H1 (cell line): ENCODE results near the gene CUL1. TPM values are rescaled to one million over a fixed set of nuclear protein-coding genes. Genes with fewer than 3 reads are reported as not detected.

ENCODE experiments used
- TAF1 ChIP-seq: IDR thresholded peaks from 2 replicates; pipeline ENCODE4 v1.6.1; 2011; ENCODE audit warnings: mild to moderate bottlenecking, low read depth, low read length
- polyA plus RNA-seq, 7 experiments: library from polyadenylated mRNA; depleted of rRNA in 3 of 7; stranded (reverse) in 5 of 7; unstranded in 2 of 7; fragments of >200 nt in 5 of 7; fragments of 200-250 nt in 2 of 7; gene quantifications; 1 replicate in 5 of 7; 2 replicates in 1 of 7; 4 replicates in 1 of 7; pipeline versions ENCODE4 v1.2.1 to v1.2.3, GENCODE V29; 2011 to 2013; ENCODE audit warnings: missing spikeins in 2 of 7, mixed read lengths in 2 of 7
- total RNA-seq: library from RNA; stranded (reverse); fragmentation: NEBNext Ultra II Directional; extraction: Animal tissue kit (Norgen Biotek cat#: 25700); gene quantifications from 2 replicates; pipeline ENCODE4 v1.2.1, GENCODE V29; 2021
- TF ChIP-seq, protein P1 (sequence below): fragments of 300-600 bp; sonication (generic); IDR thresholded peaks from 2 replicates; pipeline ENCODE4 v1.7.1; 2012; ENCODE audit warnings: low read length, moderate library complexity, mild to moderate bottlenecking, inconsistent platforms; ENCODE audit not compliant: insufficient replicate concordance

Gene CUL1
- total and polyA plus RNA-seq, 2 of the 8 experiments (the other 6 are each of a cell fraction or from before 2014, with no cell fraction given) = 33.0 to 77.3 TPM

DNA sequence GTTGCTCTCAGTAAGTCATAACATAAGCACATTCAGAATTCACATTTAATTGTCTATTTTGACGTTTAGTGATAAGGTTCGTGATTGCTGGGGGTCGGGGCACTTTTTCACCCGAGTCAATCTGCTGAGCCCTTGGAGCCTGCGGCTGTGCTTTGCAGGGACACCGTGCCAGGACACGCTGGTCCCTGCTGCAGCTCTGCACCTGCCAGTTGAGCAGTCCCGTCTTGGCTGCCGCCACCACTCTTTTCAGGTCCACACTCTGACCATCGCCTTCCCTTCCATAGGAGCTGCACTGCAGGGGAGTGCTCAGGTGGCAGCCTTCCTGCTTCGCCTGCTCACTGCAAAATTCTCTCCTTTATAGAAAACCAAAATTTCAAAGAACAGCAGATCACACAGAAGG is 36.4 kb downstream of the CUL1 start (continued):
- TF ChIP-seq, protein P1, sequence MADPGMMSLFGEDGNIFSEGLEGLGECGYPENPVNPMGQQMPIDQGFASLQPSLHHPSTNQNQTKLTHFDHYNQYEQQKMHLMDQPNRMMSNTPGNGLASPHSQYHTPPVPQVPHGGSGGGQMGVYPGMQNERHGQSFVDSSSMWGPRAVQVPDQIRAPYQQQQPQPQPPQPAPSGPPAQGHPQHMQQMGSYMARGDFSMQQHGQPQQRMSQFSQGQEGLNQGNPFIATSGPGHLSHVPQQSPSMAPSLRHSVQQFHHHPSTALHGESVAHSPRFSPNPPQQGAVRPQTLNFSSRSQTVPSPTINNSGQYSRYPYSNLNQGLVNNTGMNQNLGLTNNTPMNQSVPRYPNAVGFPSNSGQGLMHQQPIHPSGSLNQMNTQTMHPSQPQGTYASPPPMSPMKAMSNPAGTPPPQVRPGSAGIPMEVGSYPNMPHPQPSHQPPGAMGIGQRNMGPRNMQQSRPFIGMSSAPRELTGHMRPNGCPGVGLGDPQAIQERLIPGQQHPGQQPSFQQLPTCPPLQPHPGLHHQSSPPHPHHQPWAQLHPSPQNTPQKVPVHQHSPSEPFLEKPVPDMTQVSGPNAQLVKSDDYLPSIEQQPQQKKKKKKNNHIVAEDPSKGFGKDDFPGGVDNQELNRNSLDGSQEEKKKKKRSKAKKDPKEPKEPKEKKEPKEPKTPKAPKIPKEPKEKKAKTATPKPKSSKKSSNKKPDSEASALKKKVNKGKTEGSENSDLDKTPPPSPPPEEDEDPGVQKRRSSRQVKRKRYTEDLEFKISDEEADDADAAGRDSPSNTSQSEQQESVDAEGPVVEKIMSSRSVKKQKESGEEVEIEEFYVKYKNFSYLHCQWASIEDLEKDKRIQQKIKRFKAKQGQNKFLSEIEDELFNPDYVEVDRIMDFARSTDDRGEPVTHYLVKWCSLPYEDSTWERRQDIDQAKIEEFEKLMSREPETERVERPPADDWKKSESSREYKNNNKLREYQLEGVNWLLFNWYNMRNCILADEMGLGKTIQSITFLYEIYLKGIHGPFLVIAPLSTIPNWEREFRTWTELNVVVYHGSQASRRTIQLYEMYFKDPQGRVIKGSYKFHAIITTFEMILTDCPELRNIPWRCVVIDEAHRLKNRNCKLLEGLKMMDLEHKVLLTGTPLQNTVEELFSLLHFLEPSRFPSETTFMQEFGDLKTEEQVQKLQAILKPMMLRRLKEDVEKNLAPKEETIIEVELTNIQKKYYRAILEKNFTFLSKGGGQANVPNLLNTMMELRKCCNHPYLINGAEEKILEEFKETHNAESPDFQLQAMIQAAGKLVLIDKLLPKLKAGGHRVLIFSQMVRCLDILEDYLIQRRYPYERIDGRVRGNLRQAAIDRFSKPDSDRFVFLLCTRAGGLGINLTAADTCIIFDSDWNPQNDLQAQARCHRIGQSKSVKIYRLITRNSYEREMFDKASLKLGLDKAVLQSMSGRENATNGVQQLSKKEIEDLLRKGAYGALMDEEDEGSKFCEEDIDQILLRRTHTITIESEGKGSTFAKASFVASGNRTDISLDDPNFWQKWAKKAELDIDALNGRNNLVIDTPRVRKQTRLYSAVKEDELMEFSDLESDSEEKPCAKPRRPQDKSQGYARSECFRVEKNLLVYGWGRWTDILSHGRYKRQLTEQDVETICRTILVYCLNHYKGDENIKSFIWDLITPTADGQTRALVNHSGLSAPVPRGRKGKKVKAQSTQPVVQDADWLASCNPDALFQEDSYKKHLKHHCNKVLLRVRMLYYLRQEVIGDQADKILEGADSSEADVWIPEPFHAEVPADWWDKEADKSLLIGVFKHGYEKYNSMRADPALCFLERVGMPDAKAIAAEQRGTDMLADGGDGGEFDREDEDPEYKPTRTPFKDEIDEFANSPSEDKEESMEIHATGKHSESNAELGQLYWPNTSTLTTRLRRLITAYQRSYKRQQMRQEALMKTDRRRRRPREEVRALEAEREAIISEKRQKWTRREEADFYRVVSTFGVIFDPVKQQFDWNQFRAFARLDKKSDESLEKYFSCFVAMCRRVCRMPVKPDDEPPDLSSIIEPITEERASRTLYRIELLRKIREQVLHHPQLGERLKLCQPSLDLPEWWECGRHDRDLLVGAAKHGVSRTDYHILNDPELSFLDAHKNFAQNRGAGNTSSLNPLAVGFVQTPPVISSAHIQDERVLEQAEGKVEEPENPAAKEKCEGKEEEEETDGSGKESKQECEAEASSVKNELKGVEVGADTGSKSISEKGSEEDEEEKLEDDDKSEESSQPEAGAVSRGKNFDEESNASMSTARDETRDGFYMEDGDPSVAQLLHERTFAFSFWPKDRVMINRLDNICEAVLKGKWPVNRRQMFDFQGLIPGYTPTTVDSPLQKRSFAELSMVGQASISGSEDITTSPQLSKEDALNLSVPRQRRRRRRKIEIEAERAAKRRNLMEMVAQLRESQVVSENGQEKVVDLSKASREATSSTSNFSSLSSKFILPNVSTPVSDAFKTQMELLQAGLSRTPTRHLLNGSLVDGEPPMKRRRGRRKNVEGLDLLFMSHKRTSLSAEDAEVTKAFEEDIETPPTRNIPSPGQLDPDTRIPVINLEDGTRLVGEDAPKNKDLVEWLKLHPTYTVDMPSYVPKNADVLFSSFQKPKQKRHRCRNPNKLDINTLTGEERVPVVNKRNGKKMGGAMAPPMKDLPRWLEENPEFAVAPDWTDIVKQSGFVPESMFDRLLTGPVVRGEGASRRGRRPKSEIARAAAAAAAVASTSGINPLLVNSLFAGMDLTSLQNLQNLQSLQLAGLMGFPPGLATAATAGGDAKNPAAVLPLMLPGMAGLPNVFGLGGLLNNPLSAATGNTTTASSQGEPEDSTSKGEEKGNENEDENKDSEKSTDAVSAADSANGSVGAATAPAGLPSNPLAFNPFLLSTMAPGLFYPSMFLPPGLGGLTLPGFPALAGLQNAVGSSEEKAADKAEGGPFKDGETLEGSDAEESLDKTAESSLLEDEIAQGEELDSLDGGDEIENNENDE = no peak
- TF ChIP-seq TAF1 = no peak
- TF ChIP-seq, all 59 proteins: peak for 0
